HG03432 (cell line): Measurements from ENCODE around the gene KRTAP20-4.

Experiments
- ATAC-seq: cut with Tn5 transposase; IDR thresholded peaks from one replicate; pipeline ENCODE4 v1.9.1; 2021; ENCODE audit warnings: mild to moderate bottlenecking, moderate library complexity; ENCODE audit not compliant: unreplicated experiment

The KRTAP20-4 gene

DNA sequence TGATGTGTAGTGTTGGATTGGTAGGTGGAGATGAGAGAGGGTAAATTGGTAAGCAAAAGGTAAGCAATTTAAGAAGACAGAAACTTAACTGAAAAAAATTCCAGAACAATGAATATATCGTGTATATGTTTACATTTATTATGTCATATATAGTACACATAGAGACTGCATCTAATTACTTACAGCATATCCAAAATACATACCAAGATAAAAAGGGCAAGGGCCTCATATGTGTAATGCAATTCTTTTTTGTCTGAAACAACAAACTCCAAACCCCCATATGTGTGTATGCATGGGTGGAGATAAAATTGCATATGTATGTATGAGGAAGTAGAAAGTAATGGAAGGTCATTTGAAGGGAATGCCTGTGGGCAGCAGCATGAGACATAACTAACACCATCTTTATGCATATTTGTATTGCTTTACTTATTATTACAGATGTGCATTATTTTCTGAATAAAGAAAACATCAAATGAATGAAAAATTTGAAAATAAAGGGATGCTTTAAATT is 26.5 kb downstream of the KRTAP20-4 start:
- ATAC-seq = no peak

- no peak for ATAC-seq
Measured at GRCh38 chr21:30652891-30653290, 32.5 kb downstream of the KRTAP20-4 start.

DNA sequence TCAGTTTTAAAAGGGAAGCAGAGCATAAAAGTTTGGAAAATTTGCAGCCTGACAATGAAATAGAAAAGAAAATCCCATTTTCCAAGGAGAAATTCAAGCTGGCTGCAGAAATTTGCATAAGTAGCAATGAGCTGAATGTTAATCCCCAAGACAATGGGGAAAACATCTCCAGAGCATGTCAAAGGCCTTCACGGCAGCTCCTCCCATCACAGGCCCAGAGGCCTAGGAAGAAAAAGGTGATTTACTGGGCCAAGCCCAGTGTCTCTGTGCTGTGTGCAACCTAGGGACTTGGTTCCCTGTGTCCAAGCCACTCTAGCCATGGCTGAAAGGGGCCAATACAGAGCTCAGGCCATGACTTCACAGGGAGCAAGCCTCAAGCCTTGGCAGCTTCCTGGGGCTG is 48.3 kb downstream of the KRTAP20-4 start:
- no peak for ATAC-seq
